ENCODE results near the gene RPAP3. TPM values are rescaled to one million over a fixed set of nuclear protein-coding genes. Genes with fewer than 3 reads are reported as not detected.
A peak's percentile ranks its signal among the peaks of the same experiment; 100 is the strongest.

The RPAP3 gene
- total RNA-seq, 1 experiment from 2014 or later: 47.2 TPM

DNA sequence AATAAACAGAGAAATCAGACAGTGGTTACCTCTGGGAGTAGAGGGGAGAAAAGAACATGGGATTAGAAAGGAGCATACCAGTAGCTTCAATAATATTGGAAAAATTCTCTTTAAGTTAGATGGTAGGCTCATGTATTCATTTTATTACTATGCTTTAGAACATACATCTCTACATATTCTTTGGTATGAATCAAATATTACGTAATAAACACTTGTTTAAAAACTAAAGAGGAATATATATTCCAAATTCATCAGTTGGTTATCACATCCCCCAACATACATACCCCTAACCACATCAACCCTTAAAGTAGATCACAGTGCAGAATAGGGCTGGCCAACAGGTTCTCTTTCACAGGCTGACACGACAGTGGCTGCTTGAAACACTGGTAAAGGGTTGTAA lies 5.6 kb downstream of the RPAP3 start:
- Histone ChIP-seq H3K4me2 (ENCODE audit: low read depth, low read length, poor library complexity, severe bottlenecking) (no peak overlapping the region), H3K36me3 (ENCODE audit: insufficient read depth, low read length) (peaks cover 62% of the 10 kb centered on the region), H2AFZ (ENCODE audit: low read length) (no peak overlapping the region), H3K27ac (ENCODE audit: low read length) (no peak overlapping the region), H3K27me3 (ENCODE audit: low read length) (no peaks in the 10 kb centered on the region), H3K9me2 (replicated peaks; ENCODE audit: insufficient read depth, low read length) (no peaks in the 10 kb centered on the region), H4K20me1 (ENCODE audit: insufficient read depth, low read depth, low read length) (peaks cover 7% of the 10 kb centered on the region; the same call in 1 of the 2 replicates), H3K79me2 (ENCODE audit: low read length) (peaks cover 88% of the 10 kb centered on the region), H3K9me3 (ENCODE audit: low read length) (no peaks in the 10 kb centered on the region), H3K4me3 (ENCODE audit: low read length) (no peak overlapping the region), H3K4me1 (ENCODE audit: low read length) (peaks cover 59% of the 10 kb centered on the region), H3K9ac (ENCODE audit: low read length) (no peak overlapping the region)
- DNase-seq: no peak

- no peaks in the 10 kb centered on the region for H3K27me3 ChIP-seq (ENCODE audit: low read length)
- H4K20me1 ChIP-seq (ENCODE audit: insufficient read depth, low read depth, low read length): 0 out of 2 replicates have a peak, but pooled peaks cover 3% of the 10 kb centered on the region
- H3K9me2 ChIP-seq (replicated peaks; ENCODE audit: insufficient read depth, low read length): no peaks in the 10 kb centered on the region
- peaks cover 71% of the 10 kb centered on the region for H3K36me3 ChIP-seq (ENCODE audit: insufficient read depth, low read length)
- H3K4me1 ChIP-seq (ENCODE audit: low read length): peaks cover 47% of the 10 kb centered on the region
- H2AFZ ChIP-seq (ENCODE audit: low read length): no peak overlapping the region
- no peak for DNase-seq
- peaks cover 85% of the 10 kb centered on the region for H3K79me2 ChIP-seq (ENCODE audit: low read length)
- H3K9me3 ChIP-seq (ENCODE audit: low read length): no peaks in the 10 kb centered on the region
- peak overlapping the region; percentile 19; the same call in 1 of the 2 replicates for H3K27ac ChIP-seq (ENCODE audit: low read length)
- H3K4me2 ChIP-seq (ENCODE audit: low read depth, low read length, poor library complexity, severe bottlenecking): peak overlapping the region; percentile 27
- H3K4me3 ChIP-seq (ENCODE audit: low read length): no peak overlapping the region
- H3K9ac ChIP-seq (ENCODE audit: low read length): no peak overlapping the region
Observed at GRCh38 chr12:47698631-47699030, 7.2 kb downstream of the RPAP3 start.

- H3K36me3 ChIP-seq (ENCODE audit: insufficient read depth, low read length): peaks cover 71% of the 10 kb centered on the region
- no peak overlapping the region for H2AFZ ChIP-seq (ENCODE audit: low read length)
- peak overlapping the region; percentile 58 for H3K27ac ChIP-seq (ENCODE audit: low read length)
- peaks cover 85% of the 10 kb centered on the region for H3K79me2 ChIP-seq (ENCODE audit: low read length)
- H3K9me2 ChIP-seq (replicated peaks; ENCODE audit: insufficient read depth, low read length): no peaks in the 10 kb centered on the region
- no peak overlapping the region for H3K4me3 ChIP-seq (ENCODE audit: low read length)
- H3K4me1 ChIP-seq (ENCODE audit: low read length): peaks cover 41% of the 10 kb centered on the region
- no peaks in the 10 kb centered on the region for H3K9me3 ChIP-seq (ENCODE audit: low read length)
- H3K4me2 ChIP-seq (ENCODE audit: low read depth, low read length, poor library complexity, severe bottlenecking): peak overlapping the region; percentile 27
- DNase-seq: peak; percentile 79
- no peaks in the 10 kb centered on the region for H4K20me1 ChIP-seq (ENCODE audit: insufficient read depth, low read depth, low read length)
- H3K27me3 ChIP-seq (ENCODE audit: low read length): no peaks in the 10 kb centered on the region
- no peak overlapping the region for H3K9ac ChIP-seq (ENCODE audit: low read length)
Observed at GRCh38 chr12:47698055-47698454, 7.8 kb downstream of the RPAP3 start.

DNA sequence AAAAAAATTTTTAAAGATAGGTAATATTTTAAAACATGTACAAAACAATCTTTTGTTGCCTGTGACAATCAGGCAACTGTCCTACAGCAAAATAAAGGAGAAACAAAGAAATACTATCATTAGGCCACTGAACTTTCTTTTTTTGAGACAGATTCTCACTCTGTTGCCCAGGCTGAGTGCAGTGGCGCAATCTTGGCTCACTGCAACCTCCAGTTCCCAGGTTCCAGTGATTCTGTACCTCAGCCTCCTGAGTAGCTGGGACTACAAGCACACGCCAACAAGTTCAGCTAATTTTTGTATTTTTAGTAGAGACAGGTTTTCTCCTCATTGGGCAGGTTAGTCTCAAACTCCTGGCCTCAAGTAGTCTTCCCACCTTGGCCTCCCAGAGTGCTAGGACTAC lies 16.6 kb downstream of the RPAP3 start:
- no peak overlapping the region for H3K9ac ChIP-seq (ENCODE audit: low read length)
- peaks cover 28% of the 10 kb centered on the region for H3K4me1 ChIP-seq (ENCODE audit: low read length)
- H3K4me2 ChIP-seq (ENCODE audit: low read depth, low read length, poor library complexity, severe bottlenecking): no peak overlapping the region
- no peaks in the 10 kb centered on the region for H4K20me1 ChIP-seq (ENCODE audit: insufficient read depth, low read depth, low read length)
- peaks cover 41% of the 10 kb centered on the region for H3K79me2 ChIP-seq (ENCODE audit: low read length)
- DNase-seq: no peak
- peaks cover 50% of the 10 kb centered on the region for H3K36me3 ChIP-seq (ENCODE audit: insufficient read depth, low read length)
- H3K4me3 ChIP-seq (ENCODE audit: low read length): no peak overlapping the region
- H2AFZ ChIP-seq (ENCODE audit: low read length): no peak overlapping the region
- H3K27me3 ChIP-seq (ENCODE audit: low read length): no peaks in the 10 kb centered on the region
- H3K9me3 ChIP-seq (ENCODE audit: low read length): no peaks in the 10 kb centered on the region
- H3K27ac ChIP-seq (ENCODE audit: low read length): 0 out of 2 replicates have a peak overlapping the region, but pooled peaks have one; percentile 15
- H3K9me2 ChIP-seq (replicated peaks; ENCODE audit: insufficient read depth, low read length): no peaks in the 10 kb centered on the region

DNA sequence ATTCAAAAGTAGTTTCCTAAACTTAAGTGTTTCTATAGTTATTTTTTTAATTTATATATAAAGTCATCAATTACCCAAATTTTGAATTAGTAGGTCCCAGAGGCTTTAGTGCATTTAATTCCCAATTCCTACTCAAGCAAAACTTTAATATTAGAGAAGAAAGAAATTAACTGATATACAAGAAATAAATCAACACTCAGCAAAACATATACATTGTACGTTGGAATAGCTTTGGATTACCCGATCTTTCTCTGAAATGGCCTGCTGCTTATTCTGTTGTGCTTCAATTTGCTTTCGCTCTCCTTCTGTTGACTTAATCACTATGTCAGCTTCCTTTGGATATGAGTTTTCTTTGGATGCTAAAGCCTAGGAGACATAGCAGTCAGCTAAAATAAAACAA lies 18.2 kb downstream of the RPAP3 start:
- Histone ChIP-seq H3K27me3 (ENCODE audit: low read length) (no peaks in the 10 kb centered on the region), H3K4me1 (ENCODE audit: low read length) (peaks cover 32% of the 10 kb centered on the region), H3K27ac (ENCODE audit: low read length) (no peak overlapping the region), H3K9me3 (ENCODE audit: low read length) (no peaks in the 10 kb centered on the region), H3K36me3 (ENCODE audit: insufficient read depth, low read length) (peaks cover 53% of the 10 kb centered on the region), H3K9me2 (replicated peaks; ENCODE audit: insufficient read depth, low read length) (no peaks in the 10 kb centered on the region), H3K4me2 (ENCODE audit: low read depth, low read length, poor library complexity, severe bottlenecking) (no peak overlapping the region), H4K20me1 (ENCODE audit: insufficient read depth, low read depth, low read length) (no peaks in the 10 kb centered on the region), H2AFZ (ENCODE audit: low read length) (no peak overlapping the region), H3K9ac (ENCODE audit: low read length) (no peak overlapping the region), H3K4me3 (ENCODE audit: low read length) (no peak overlapping the region), H3K79me2 (ENCODE audit: low read length) (peaks cover 41% of the 10 kb centered on the region)
- DNase-seq: no peak

- DNase-seq: peak; percentile 75
Observed at GRCh38 chr12:47686645-47687240, 19.1 kb downstream of the RPAP3 start.

DNA sequence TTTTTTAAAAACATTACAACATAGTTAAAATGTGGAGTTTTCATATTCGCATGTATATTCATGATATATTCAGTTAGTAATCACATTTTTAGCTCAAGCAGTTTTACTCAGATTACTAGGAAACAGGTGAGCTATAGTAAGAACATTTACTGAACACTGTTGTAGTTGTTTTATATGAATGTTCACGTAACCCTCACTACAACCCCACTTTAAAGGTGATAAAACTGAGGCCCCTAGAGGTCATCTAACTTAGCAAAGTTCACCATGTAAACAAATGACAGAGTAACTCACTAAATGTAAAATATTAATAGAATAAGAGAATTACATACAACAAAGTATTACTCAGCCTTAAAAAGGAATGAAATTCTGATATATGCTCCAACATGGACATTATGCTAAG lies 26.0 kb downstream of the RPAP3 start:
- no peaks in the 10 kb centered on the region for H3K9me2 ChIP-seq (replicated peaks; ENCODE audit: insufficient read depth, low read length)

More at GRCh38 chr12:47686645-47687240, 19.1 kb downstream of the RPAP3 start:
- peaks cover 38% of the 10 kb centered on the region for H3K4me1 ChIP-seq (ENCODE audit: low read length)
- H3K9ac ChIP-seq (ENCODE audit: low read length): no peak overlapping the region
- no peak overlapping the region for H3K4me2 ChIP-seq (ENCODE audit: low read depth, low read length, poor library complexity, severe bottlenecking)
- H3K27ac ChIP-seq (ENCODE audit: low read length): no peak overlapping the region
- no peak overlapping the region for H3K4me3 ChIP-seq (ENCODE audit: low read length)
- H3K9me2 ChIP-seq (replicated peaks; ENCODE audit: insufficient read depth, low read length): no peaks in the 10 kb centered on the region
- H4K20me1 ChIP-seq (ENCODE audit: insufficient read depth, low read depth, low read length): no peaks in the 10 kb centered on the region
- H3K79me2 ChIP-seq (ENCODE audit: low read length): peaks cover 36% of the 10 kb centered on the region
- H3K27me3 ChIP-seq (ENCODE audit: low read length): no peaks in the 10 kb centered on the region
- H3K36me3 ChIP-seq (ENCODE audit: insufficient read depth, low read length): peaks cover 59% of the 10 kb centered on the region
- no peaks in the 10 kb centered on the region for H3K9me3 ChIP-seq (ENCODE audit: low read length)
- no peak overlapping the region for H2AFZ ChIP-seq (ENCODE audit: low read length)

DNA sequence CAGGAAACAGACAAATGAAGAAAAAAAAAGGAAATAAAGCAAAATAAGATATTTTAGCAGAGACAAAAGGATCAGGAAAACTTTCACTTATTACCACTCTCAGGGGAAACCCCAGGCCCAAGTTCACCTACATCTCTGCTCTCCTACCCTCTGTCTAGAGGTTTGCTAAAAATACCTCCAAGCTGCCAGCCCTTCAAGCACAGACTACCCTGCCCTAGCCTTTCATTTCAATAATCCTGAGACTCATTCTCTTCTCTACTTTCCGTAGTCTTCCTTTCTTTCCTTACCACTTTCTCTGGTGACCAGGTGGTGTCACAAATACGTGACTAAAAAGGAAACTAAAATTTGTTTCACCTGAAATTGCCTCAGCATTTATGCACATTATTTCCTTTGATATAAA lies 33.8 kb downstream of the RPAP3 start:
- no peaks in the 10 kb centered on the region for H3K9me3 ChIP-seq (ENCODE audit: low read length)
- H4K20me1 ChIP-seq (ENCODE audit: insufficient read depth, low read depth, low read length): no peaks in the 10 kb centered on the region
- H3K27me3 ChIP-seq (ENCODE audit: low read length): no peaks in the 10 kb centered on the region
- H3K4me2 ChIP-seq (ENCODE audit: low read depth, low read length, poor library complexity, severe bottlenecking): no peak overlapping the region
- no peak overlapping the region for H3K9ac ChIP-seq (ENCODE audit: low read length)
- H3K79me2 ChIP-seq (ENCODE audit: low read length): peaks cover 39% of the 10 kb centered on the region
- H3K4me1 ChIP-seq (ENCODE audit: low read length): no peaks in the 10 kb centered on the region; the same call in 1 of the 2 replicates
- no peak overlapping the region for H3K4me3 ChIP-seq (ENCODE audit: low read length)
- no peak overlapping the region for H3K27ac ChIP-seq (ENCODE audit: low read length)
- DNase-seq: no peak
- H2AFZ ChIP-seq (ENCODE audit: low read length): no peak overlapping the region
- peaks cover 56% of the 10 kb centered on the region; the same call in 1 of the 2 replicates for H3K36me3 ChIP-seq (ENCODE audit: insufficient read depth, low read length)
- no peaks in the 10 kb centered on the region for H3K9me2 ChIP-seq (replicated peaks; ENCODE audit: insufficient read depth, low read length)

More for the DNA sequence above, 26.0 kb downstream of the RPAP3 start:
- H3K4me1 ChIP-seq (ENCODE audit: low read length): peaks cover 10% of the 10 kb centered on the region
- H4K20me1 ChIP-seq (ENCODE audit: insufficient read depth, low read depth, low read length): no peaks in the 10 kb centered on the region
- H3K27me3 ChIP-seq (ENCODE audit: low read length): no peaks in the 10 kb centered on the region
- H3K4me3 ChIP-seq (ENCODE audit: low read length): no peak overlapping the region
- peaks cover 50% of the 10 kb centered on the region for H3K36me3 ChIP-seq (ENCODE audit: insufficient read depth, low read length)
- H3K9ac ChIP-seq (ENCODE audit: low read length): no peak overlapping the region
- no peak overlapping the region for H2AFZ ChIP-seq (ENCODE audit: low read length)
- H3K9me3 ChIP-seq (ENCODE audit: low read length): no peaks in the 10 kb centered on the region
- no peak for DNase-seq
- H3K79me2 ChIP-seq (ENCODE audit: low read length): peaks cover 43% of the 10 kb centered on the region
- no peak overlapping the region for H3K27ac ChIP-seq (ENCODE audit: low read length)
- no peak overlapping the region for H3K4me2 ChIP-seq (ENCODE audit: low read depth, low read length, poor library complexity, severe bottlenecking)

All from Karpas-422 (cell line).